SJSA1 (cell line): ENCODE measurements around the gene CCDC85A. TPM values are rescaled to one million over a fixed set of nuclear protein-coding genes. Genes with fewer than 3 reads are reported as not detected.

ENCODE experiments used
- DNase-seq, 2 experiments: peaks; one replicate each; pipeline ENCODE4 v3.0.0-alpha.2; 2015 to 2020; ENCODE audit warnings: low spot score in 2 of 2, low read depth in 1 of 2
- H3K27ac ChIP-seq: fragments of 250-450 bp; sonication (Bioruptor Pico); 2 replicates; pipeline ENCODE4 v1.5.1; 2020; ENCODE audit warnings: mild to moderate bottlenecking, moderate library complexity
- H3K27me3 ChIP-seq: fragments of 250-450 bp; sonication (Bioruptor Pico); replicated peaks from 2 replicates; pipeline ENCODE4 v1.5.1; 2020; ENCODE audit warnings: mild to moderate bottlenecking, moderate library complexity
- H3K36me3 ChIP-seq: fragments of 250-450 bp; sonication (Bioruptor Pico); 2 replicates; pipeline ENCODE4 v1.5.1; 2020; ENCODE audit warnings: mild to moderate bottlenecking
- H3K4me1 ChIP-seq: fragments of 250-450 bp; sonication (Bioruptor Pico); replicated peaks from 2 replicates; pipeline ENCODE4 v1.6.1; 2021; ENCODE audit warnings: mild to moderate bottlenecking
- H3K4me3 ChIP-seq: fragments of 250-450 bp; sonication (Bioruptor Pico); 2 replicates; pipeline ENCODE4 v1.5.1; 2020; ENCODE audit warnings: mild to moderate bottlenecking
- H3K9me3 ChIP-seq: fragments of 250-450 bp; sonication (Bioruptor Pico); replicated peaks from 2 replicates; pipeline ENCODE4 v1.5.1; 2020; ENCODE audit warnings: mild to moderate bottlenecking
- total RNA-seq: library from RNA; depleted of rRNA; stranded (reverse); fragments of >200 nt; shearing (Covaris generic); gene quantifications from 2 replicates; pipeline ENCODE4 v1.2.3, GENCODE V29; 2014

CCDC85A gene
- total RNA-seq, 1 experiment from 2014 or later, result 0.37 TPM

GRCh38 chr2:56268856-56269255 is 85.1 kb downstream of the CCDC85A start:
- Histone ChIP-seq H3K36me3 (no peaks in the 10 kb centered on the region), H3K4me1 (no peaks in the 10 kb centered on the region), H3K27me3 (no peaks in the 10 kb centered on the region; the same call in 1 of the 2 replicates), H3K27ac (no peak overlapping the region), H3K9me3 (no peaks in the 10 kb centered on the region), H3K4me3 (no peak overlapping the region)
- DNase-seq, result no peak

DNA sequence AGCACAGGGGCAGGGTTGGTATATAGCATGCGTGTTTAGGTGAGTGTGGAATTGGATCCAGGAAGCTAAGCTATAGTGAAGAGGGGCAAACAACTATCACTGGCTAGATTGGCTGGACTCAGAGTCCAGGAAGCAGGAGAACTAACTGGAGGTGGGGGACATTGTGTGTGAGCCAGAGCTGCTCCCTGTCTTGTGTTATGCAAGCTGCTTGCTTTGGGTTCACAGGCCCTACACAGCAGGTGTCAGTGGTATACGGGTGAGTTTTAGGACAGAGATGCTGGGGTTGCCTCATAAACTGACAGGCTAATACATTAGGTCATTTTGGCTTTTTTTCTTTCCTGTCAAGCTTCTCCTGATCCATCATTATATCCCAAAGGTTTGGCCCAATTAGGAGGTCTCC is 87.5 kb downstream of the CCDC85A start:
- Histone ChIP-seq H3K27me3 (no peaks in the 10 kb centered on the region; the same call in 1 of the 2 replicates), H3K4me3 (no peak overlapping the region), H3K36me3 (no peaks in the 10 kb centered on the region), H3K9me3 (no peaks in the 10 kb centered on the region), H3K27ac (no peak overlapping the region), H3K4me1 (no peaks in the 10 kb centered on the region)
- no peak for DNase-seq

DNA sequence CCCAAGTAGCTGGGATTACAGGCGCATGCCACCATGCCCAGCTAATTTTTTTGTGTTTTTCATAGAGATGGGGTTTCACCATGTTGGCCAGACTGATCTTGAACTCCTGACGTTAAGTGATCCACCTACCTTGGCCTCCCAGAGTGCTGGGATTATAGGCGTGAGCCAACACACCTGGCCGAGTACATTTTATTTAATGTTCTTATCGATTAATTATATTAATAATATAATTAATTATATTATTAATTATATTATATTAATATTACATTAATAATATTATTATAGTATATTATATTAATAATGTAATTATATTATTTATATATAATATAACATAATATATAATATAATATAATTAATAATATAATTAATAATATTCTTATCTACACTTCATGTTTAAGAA is 101.4 kb downstream of the CCDC85A start:
- no peaks in the 10 kb centered on the region for H3K27me3 ChIP-seq
- DNase-seq, result no peak
- H3K4me3 ChIP-seq, result no peak overlapping the region
- no peak overlapping the region for H3K27ac ChIP-seq
- no peaks in the 10 kb centered on the region for H3K36me3 ChIP-seq
- H3K4me1 ChIP-seq, result no peaks in the 10 kb centered on the region
- H3K9me3 ChIP-seq, result no peaks in the 10 kb centered on the region

GRCh38 chr2:56286936-56287335 is 103.1 kb downstream of the CCDC85A start:
- no peaks in the 10 kb centered on the region for H3K4me1 ChIP-seq
- H3K27ac ChIP-seq, result no peak overlapping the region
- no peaks in the 10 kb centered on the region for H3K9me3 ChIP-seq
- DNase-seq, result no peak
- no peaks in the 10 kb centered on the region for H3K27me3 ChIP-seq
- H3K4me3 ChIP-seq, result no peak overlapping the region
- H3K36me3 ChIP-seq, result no peaks in the 10 kb centered on the region

DNA sequence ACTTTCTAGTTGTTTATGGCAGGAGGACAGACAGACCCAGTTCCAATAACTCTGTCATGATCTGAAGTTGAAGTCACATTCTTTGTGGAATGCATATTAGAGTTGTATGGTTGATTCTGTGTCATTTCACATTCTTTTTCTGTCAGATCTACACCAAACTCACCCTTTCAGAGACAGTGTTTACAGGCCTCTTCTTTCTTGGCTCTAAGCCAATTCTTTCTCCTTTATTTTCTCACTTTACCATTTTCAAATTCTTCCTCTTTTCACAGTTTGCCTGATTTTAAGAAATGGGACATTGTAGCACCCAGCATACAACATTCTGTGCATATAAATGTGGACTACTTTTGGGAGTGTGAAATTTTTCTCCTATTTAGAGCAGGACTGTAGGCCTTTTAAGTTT is 103.7 kb downstream of the CCDC85A start:
- H3K9me3 ChIP-seq, result no peaks in the 10 kb centered on the region
- H3K4me1 ChIP-seq, result no peaks in the 10 kb centered on the region
- DNase-seq, result no peak
- no peaks in the 10 kb centered on the region for H3K36me3 ChIP-seq
- no peak overlapping the region for H3K27ac ChIP-seq
- no peak overlapping the region for H3K4me3 ChIP-seq
- H3K27me3 ChIP-seq, result no peaks in the 10 kb centered on the region

GRCh38 chr2:56287974-56288373 is 104.2 kb downstream of the CCDC85A start:
- no peaks in the 10 kb centered on the region for H3K36me3 ChIP-seq
- no peak overlapping the region for H3K4me3 ChIP-seq
- H3K4me1 ChIP-seq, result no peaks in the 10 kb centered on the region
- H3K27me3 ChIP-seq, result no peaks in the 10 kb centered on the region
- H3K27ac ChIP-seq, result no peak overlapping the region
- no peak for DNase-seq
- no peaks in the 10 kb centered on the region for H3K9me3 ChIP-seq

DNA sequence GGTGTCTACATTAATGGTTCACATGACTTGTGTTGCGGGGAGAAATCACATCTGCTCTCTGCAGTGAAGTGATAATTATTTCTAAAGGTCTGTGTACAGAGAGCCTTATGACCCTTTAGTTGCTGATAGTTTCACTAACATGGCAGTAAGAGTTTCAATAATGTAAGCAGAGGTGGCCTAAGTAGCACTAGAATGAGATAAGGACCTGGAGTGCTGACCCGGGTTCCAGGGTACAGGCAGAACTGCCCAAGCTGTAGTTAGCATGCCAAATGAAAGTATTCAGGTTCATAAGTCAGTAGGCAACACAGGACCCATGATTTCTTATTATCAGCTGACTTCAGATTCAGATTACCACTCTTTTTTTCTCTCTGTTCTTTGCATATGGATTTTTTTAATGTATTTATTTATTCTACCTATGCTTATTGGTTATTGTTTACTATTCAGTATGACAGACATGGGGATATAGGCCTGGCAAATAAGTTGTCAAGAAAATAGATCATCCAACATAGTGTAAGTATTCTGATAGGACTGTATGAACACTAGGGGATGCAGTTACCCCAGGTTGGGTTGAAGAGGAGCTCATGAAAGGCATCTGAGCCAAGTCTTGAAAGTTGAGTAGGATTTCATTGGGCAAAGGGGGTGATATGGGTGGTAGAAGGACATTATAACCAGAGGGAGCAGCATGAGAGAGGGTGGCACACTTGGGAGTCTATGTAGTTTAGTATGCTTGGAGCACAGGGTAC is 105.2 kb downstream of the CCDC85A start:
- Histone ChIP-seq H3K4me3 (no peak overlapping the region), H3K9me3 (no peaks in the 10 kb centered on the region), H3K27ac (no peak overlapping the region), H3K36me3 (no peaks in the 10 kb centered on the region), H3K4me1 (no peaks in the 10 kb centered on the region), H3K27me3 (no peaks in the 10 kb centered on the region)
- DNase-seq, result no peak

- Histone ChIP-seq H3K4me3 (no peak overlapping the region), H3K4me1 (no peaks in the 10 kb centered on the region), H3K36me3 (no peaks in the 10 kb centered on the region), H3K27ac (no peak overlapping the region), H3K27me3 (no peaks in the 10 kb centered on the region; the same call in 1 of the 2 replicates), H3K9me3 (no peaks in the 10 kb centered on the region)
- no peak for DNase-seq
These were observed 107.9 kb downstream of the CCDC85A start for GRCh38 chr2:56291711-56292110.

DNA sequence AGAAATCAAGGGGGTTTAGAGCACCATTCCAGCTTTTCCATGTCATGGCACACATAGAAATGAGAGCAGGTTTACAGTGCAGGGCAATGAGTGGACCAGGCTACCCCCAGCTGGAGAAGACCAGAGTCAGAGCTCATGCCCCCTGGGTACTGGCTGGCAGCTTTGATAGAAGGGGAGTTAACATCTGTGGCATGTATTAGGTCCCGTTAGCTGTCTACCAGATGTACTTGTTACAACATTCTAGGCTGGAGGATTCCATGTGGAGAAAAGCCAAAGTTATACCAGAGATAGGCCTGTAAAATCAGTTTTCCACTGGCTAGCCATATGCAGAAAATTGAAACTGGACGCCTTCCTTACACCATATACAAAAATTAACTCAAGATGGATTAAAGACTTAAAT is 109.2 kb downstream of the CCDC85A start:
- Histone ChIP-seq H3K27ac (no peak overlapping the region), H3K4me1 (no peaks in the 10 kb centered on the region), H3K9me3 (no peaks in the 10 kb centered on the region), H3K36me3 (no peaks in the 10 kb centered on the region), H3K4me3 (no peak overlapping the region), H3K27me3 (no peaks in the 10 kb centered on the region; the same call in 1 of the 2 replicates)
- no peak for DNase-seq

DNA sequence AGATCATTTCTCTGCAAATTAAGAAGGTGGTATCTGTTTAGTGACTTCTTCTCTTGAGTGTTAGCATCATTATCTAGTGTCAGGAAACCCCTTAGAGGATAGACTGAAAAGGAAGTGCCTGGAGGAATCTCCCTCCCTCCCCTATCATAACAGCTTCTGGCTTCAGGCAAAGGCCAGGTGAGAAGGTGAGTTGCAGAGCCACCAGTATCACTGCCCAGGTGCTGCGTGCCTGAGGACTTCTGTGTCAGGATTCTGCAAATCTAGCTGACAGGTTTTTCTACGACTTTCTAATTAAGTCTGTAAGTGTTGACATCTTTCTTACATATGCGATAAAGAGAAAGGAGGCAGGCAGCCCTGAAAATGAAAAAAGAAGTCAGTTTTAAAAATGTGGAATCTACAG is 111.9 kb downstream of the CCDC85A start:
- Histone ChIP-seq H3K4me3 (no peak overlapping the region), H3K27ac (no peak overlapping the region), H3K36me3 (no peaks in the 10 kb centered on the region), H3K27me3 (no peaks in the 10 kb centered on the region; the same call in 1 of the 2 replicates), H3K4me1 (no peaks in the 10 kb centered on the region), H3K9me3 (no peaks in the 10 kb centered on the region)
- no peak for DNase-seq

DNA sequence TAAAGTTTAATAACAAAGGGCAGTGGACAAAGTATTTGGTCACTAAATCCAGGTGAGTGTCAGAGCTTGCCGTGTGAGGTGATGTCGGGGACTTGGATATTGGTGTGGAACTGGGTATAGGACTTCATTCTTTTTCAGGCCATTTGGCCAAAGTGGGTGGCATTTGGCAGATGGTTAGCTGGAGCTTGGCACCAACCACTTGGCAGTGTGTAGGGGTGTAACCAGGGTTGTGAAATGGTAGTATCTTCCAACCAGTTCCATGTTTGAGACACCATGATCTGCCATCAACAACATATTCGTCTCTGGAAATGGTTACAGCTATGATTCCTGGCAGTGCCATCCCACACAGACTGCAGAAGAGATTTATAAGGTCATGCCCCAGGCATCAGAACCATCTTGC is 113.9 kb downstream of the CCDC85A start:
- Histone ChIP-seq H3K27me3 (no peaks in the 10 kb centered on the region; the same call in 1 of the 2 replicates), H3K4me1 (no peaks in the 10 kb centered on the region), H3K9me3 (no peaks in the 10 kb centered on the region), H3K27ac (no peak overlapping the region), H3K36me3 (no peaks in the 10 kb centered on the region), H3K4me3 (no peak overlapping the region)
- no peak for DNase-seq

GRCh38 chr2:56299171-56299691 is 115.4 kb downstream of the CCDC85A start:
- no peaks in the 10 kb centered on the region for H3K36me3 ChIP-seq
- no peaks in the 10 kb centered on the region; the same call in 1 of the 2 replicates for H3K27me3 ChIP-seq
- H3K27ac ChIP-seq, result no peak overlapping the region
- H3K4me3 ChIP-seq, result no peak overlapping the region
- H3K4me1 ChIP-seq, result no peaks in the 10 kb centered on the region
- no peaks in the 10 kb centered on the region for H3K9me3 ChIP-seq
- DNase-seq, result no peak

- Histone ChIP-seq H3K4me3 (no peak overlapping the region), H3K27ac (no peak overlapping the region), H3K36me3 (no peaks in the 10 kb centered on the region), H3K27me3 (0 out of 2 replicates have a peak, but pooled peaks cover 4% of the 10 kb centered on the region), H3K9me3 (no peaks in the 10 kb centered on the region), H3K4me1 (no peaks in the 10 kb centered on the region)
- DNase-seq, result no peak
These were observed 125.9 kb downstream of the CCDC85A start for GRCh38 chr2:56309626-56310170.

GRCh38 chr2:56313500-56313921 is 129.7 kb downstream of the CCDC85A start:
- Histone ChIP-seq H3K9me3 (no peaks in the 10 kb centered on the region), H3K4me3 (no peak overlapping the region), H3K27ac (no peak overlapping the region), H3K27me3 (0 out of 2 replicates have a peak, but pooled peaks cover 4% of the 10 kb centered on the region), H3K4me1 (no peaks in the 10 kb centered on the region), H3K36me3 (no peaks in the 10 kb centered on the region)
- DNase-seq, result no peak
